GM12873 (cell line): ENCODE results near the gene NEURL1.

ENCODE experiments used
- CTCF ChIP-seq: IDR thresholded peaks from 2 replicates; pipeline ENCODE4 v1.5.1; 2012; ENCODE audit warnings: low read depth, mild to moderate bottlenecking, moderate library complexity, low read length, control low read depth; ENCODE audit not compliant: insufficient read depth; ENCODE audit errors: missing control alignments

NEURL1 gene

GRCh38 chr10:103575416-103576075 lies 82.0 kb downstream of the NEURL1 start:
- TF ChIP-seq CTCF, result no peak

GRCh38 chr10:103576076-103576471 lies 82.6 kb downstream of the NEURL1 start:
- TF ChIP-seq CTCF, result no peak

- TF ChIP-seq CTCF, result no peak
Observed at GRCh38 chr10:103576862-103577261, 83.4 kb downstream of the NEURL1 start.

- TF ChIP-seq CTCF, result no peak
Observed at GRCh38 chr10:103578782-103579382, 85.4 kb downstream of the NEURL1 start.

GRCh38 chr10:103580011-103580410 lies 86.5 kb downstream of the NEURL1 start:
- TF ChIP-seq CTCF, result peak; percentile 12

GRCh38 chr10:103580430-103580829 lies 86.9 kb downstream of the NEURL1 start:
- TF ChIP-seq CTCF, result no peak

- TF ChIP-seq CTCF, result no peak
Observed at GRCh38 chr10:103581499-103581898, 88.0 kb downstream of the NEURL1 start.
